LNCaP clone FGC (cell line): ENCODE data around the gene ZSWIM2.
"Not testable (repeated sequence)": the region's sequence is repeated elsewhere in the genome, so short reads cannot be mapped to it uniquely, and the experiment has no call there.

ENCODE experiments used
- DNase-seq: peaks from one replicate; pipeline ENCODE4 v3.0.0-alpha.2; 2011; ENCODE audit warnings: low read depth
- H3K4me3 ChIP-seq: 2 replicates; pipeline ENCODE4 v1.5.1; 2011; ENCODE audit warnings: mild to moderate bottlenecking, low read depth, low read length, control low read depth
- TF ChIP-seq, protein P1 (sequence below): IDR thresholded peaks from 2 replicates; pipeline ENCODE4 v1.5.1; 2012; ENCODE audit warnings: mild to moderate bottlenecking; ENCODE audit not compliant: control insufficient read depth, insufficient read depth; ENCODE audit errors: extremely low read depth

The ZSWIM2 gene

DNA sequence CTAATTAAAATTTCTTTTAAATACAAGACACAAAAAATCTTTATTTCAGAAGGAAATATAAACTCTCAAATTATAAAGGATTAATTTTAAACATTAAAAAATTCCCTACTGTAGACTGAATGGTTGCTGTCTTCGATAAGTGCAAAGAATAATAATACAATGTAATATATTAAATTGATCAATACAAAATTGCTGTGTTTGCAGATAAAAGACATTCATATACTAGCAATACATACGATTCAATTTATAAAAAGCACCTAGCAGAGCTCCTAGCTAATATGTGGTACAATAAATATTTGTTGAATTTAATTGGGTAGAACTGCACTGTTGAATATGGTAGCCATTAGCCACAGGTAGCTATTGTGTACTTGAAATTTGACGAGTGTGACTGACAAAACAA lies 6.6 kb downstream of the ZSWIM2 start:
- no peak overlapping the region for H3K4me3 ChIP-seq
- TF ChIP-seq, protein P1, sequence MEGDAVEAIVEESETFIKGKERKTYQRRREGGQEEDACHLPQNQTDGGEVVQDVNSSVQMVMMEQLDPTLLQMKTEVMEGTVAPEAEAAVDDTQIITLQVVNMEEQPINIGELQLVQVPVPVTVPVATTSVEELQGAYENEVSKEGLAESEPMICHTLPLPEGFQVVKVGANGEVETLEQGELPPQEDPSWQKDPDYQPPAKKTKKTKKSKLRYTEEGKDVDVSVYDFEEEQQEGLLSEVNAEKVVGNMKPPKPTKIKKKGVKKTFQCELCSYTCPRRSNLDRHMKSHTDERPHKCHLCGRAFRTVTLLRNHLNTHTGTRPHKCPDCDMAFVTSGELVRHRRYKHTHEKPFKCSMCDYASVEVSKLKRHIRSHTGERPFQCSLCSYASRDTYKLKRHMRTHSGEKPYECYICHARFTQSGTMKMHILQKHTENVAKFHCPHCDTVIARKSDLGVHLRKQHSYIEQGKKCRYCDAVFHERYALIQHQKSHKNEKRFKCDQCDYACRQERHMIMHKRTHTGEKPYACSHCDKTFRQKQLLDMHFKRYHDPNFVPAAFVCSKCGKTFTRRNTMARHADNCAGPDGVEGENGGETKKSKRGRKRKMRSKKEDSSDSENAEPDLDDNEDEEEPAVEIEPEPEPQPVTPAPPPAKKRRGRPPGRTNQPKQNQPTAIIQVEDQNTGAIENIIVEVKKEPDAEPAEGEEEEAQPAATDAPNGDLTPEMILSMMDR = no peak
- no peak for DNase-seq

GRCh38 chr2:186841940-186842339 lies 7.0 kb downstream of the ZSWIM2 start:
- DNase-seq = no peak
- TF ChIP-seq, protein P1 = no peak
- no peak overlapping the region for H3K4me3 ChIP-seq

DNA sequence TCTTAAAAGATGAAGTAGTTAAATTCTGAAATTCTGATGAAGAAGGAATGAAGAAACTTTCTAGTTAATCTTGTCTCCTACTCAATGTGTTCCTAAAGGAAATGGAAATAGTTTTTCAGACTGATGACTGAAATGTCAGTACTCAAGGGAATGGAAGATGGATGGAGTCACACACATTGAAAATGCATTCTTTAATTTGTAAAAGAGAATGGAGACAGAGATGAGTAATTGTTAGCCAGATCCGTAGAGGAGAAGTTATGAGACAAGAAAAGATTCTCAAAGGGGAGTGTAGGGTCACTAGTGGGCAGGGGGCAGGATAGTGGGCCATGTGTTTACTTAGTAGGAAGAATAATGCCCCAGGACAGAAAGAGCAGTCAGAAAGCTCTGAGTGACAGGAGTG lies 13.3 kb downstream of the ZSWIM2 start:
- no peak overlapping the region for H3K4me3 ChIP-seq

DNA sequence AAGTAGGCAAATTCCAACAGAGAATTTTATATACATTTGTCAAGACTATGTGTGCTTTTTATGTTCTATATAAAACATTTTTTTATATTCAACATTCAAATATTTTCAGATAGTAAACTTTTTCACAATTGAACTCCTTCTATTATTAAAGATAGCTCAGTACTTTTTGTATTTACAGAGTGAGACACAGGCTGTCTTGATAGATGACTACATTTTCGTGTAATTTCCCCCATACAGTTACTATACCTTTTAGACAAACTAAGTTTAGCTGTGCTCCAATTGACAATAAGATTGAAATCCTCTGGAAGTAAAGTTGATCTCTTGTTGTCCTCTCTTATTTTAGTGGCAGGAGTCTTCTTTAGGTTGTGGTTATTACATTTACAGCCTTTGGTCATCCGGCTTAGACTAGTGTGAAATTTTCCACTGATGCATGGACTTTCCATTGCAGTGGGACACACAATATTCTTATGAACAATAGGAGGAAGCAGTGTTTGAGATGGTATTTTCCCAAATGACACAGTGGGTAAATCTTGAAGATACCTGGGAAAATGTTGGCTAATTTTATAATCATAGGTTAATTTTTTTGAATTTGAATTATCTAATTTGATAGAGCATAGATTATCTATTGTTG lies 21.0 kb downstream of the ZSWIM2 start:
- no peak for DNase-seq
- no peak overlapping the region for H3K4me3 ChIP-seq
- TF ChIP-seq, protein P1 = no peak

More for the DNA sequence above, 13.3 kb downstream of the ZSWIM2 start:
- DNase-seq = no peak
- TF ChIP-seq, protein P1 = no peak

DNA sequence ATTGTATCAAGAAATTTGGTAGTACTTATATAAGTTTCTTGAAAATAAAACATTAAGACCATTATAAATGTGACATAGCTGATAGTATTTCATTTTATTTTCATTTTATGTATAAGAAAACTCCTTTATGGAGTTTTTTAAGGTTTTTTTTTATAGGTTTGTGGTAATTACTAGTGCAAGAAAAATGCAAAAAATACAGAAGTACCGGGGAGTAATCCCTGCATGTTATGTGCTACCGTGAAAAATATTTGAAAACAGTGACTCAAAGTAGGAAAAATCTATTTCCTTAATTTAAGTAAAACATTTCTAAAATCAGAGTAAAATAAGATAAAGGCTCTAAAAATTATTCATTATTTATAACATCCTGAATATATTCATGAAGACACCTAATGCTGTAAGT lies 21.6 kb downstream of the ZSWIM2 start:
- TF ChIP-seq, protein P1 = no peak
- H3K4me3 ChIP-seq = no peak overlapping the region

GRCh38 chr2:186822323-186822722 lies 26.6 kb downstream of the ZSWIM2 start:
- no peak for DNase-seq
- no peak overlapping the region for H3K4me3 ChIP-seq
- TF ChIP-seq, protein P1 = no peak

More for the DNA sequence above, 21.6 kb downstream of the ZSWIM2 start:
- no peak for DNase-seq

DNA sequence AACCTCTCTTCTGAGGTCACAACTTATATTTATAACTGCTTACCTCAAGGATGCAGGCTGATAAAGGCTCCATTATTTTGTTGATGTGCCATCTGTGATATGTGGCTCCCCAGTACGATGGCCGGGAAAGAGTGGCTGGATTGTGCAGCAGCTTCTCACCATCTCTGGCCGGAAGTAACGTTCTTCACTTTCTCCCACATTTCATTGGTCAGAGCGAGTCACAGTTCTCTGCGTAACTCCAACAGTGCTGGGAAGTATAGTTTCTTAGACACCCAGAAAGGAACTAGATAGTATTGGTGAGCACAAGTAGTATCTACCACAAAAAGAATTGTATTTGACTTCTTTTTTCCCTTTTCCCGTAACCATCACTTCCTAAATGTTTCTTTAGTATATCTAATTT lies 28.7 kb downstream of the ZSWIM2 start:
- DNase-seq = no peak
- TF ChIP-seq, protein P1 = no peak
- H3K4me3 ChIP-seq = no peak overlapping the region

DNA sequence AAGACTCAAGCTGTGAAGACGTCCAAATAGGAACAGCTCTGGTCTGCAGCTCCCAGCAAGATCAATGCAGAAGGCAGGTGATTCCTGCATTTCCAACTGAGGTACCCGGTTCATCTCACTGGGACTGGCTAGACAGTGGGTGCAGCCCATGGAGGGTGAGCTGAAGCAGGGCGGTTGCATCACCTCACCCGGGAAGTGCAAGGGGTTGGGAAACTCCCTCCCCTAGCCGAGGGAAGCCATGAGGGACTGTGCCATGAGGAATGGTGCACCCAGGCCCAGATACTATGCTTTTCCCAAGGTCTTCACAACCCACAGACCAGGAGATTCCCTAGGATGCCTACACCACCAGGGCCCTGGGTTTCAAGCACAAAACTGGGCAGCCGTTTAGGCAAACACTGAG lies 37.2 kb downstream of the ZSWIM2 start:
- not testable (repeated sequence) for DNase-seq, H3K4me3 ChIP-seq
